H9 (cell line): Measurements from ENCODE around the gene ZNF440. TPM values are rescaled to one million over a fixed set of nuclear protein-coding genes. Genes with fewer than 3 reads are reported as not detected.
A peak's percentile ranks its signal among the peaks of the same experiment; 100 is the strongest.
"Not testable (repeated sequence)": the region's sequence is repeated elsewhere in the genome, so short reads cannot be mapped to it uniquely, and the experiment has no call there.

ENCODE experiments used
- DNase-seq: peaks from one replicate; pipeline ENCODE4 v3.0.0-alpha.2; 2017
- H2AFZ ChIP-seq: one replicate; pipeline ENCODE4 v1.6.1; 2013; ENCODE audit warnings: mild to moderate bottlenecking, low read length, control low read depth, moderate library complexity
- H2AK5ac ChIP-seq: 2 replicates; pipeline ENCODE4 v1.6.1; 2013; ENCODE audit warnings: low read length, control low read depth, mixed read lengths; ENCODE audit not compliant: insufficient read length
- H2BK120ac ChIP-seq: one replicate; pipeline ENCODE4 v1.6.1; 2013; ENCODE audit warnings: low read depth, mild to moderate bottlenecking, low read length, control low read depth, inconsistent platforms; ENCODE audit not compliant: poor library complexity, severe bottlenecking
- H2BK12ac ChIP-seq: 2 replicates; pipeline ENCODE4 v1.6.1; 2013; ENCODE audit warnings: low read length, control low read depth, mixed read lengths, low read depth; ENCODE audit not compliant: insufficient read length
- H2BK15ac ChIP-seq: 2 replicates; pipeline ENCODE4 v1.6.1; 2013; ENCODE audit warnings: low read depth, low read length, control low read depth
- H2BK20ac ChIP-seq: one replicate; pipeline ENCODE4 v1.6.1; 2013; ENCODE audit warnings: low read depth, mild to moderate bottlenecking, low read length, control low read depth, inconsistent platforms; ENCODE audit not compliant: poor library complexity, severe bottlenecking
- H2BK5ac ChIP-seq: 2 replicates; pipeline ENCODE4 v1.6.1; 2013; ENCODE audit warnings: low read length, control low read depth, mixed read lengths; ENCODE audit not compliant: insufficient read length
- H3K14ac ChIP-seq: 2 replicates; pipeline ENCODE4 v1.6.1; 2013; ENCODE audit warnings: low read length, control low read depth; ENCODE audit not compliant: insufficient read depth
- H3K18ac ChIP-seq: 2 replicates; pipeline ENCODE4 v1.6.1; 2013; ENCODE audit warnings: low read depth, mild to moderate bottlenecking, mixed read lengths, low read length, control low read depth; ENCODE audit not compliant: insufficient read length
- H3K23ac ChIP-seq: 2 replicates; pipeline ENCODE4 v1.6.1; 2013; ENCODE audit warnings: low read length, control low read depth, mixed read lengths, low read depth; ENCODE audit not compliant: insufficient read length
- H3K23me2 ChIP-seq: 2 replicates; pipeline ENCODE4 v1.6.1; 2013; ENCODE audit warnings: low read depth, mild to moderate bottlenecking, mixed read lengths, low read length, control low read depth; ENCODE audit not compliant: insufficient read length, poor library complexity, severe bottlenecking
- H3K27ac ChIP-seq: 2 replicates; pipeline ENCODE4 v1.5.1; 2013; ENCODE audit warnings: low read length, control low read depth, mixed read lengths, low read depth; ENCODE audit not compliant: insufficient read length
- H3K27me3 ChIP-seq: 2 replicates; pipeline ENCODE4 v1.6.1; 2013; ENCODE audit warnings: low read length, control low read depth, inconsistent platforms; ENCODE audit not compliant: insufficient read depth
- H3K4ac ChIP-seq: 2 replicates; pipeline ENCODE4 v1.6.1; 2013; ENCODE audit warnings: low read depth, mild to moderate bottlenecking, control low read depth, inconsistent platforms, low read length, moderate library complexity
- H3K4me1 ChIP-seq: 2 replicates; pipeline ENCODE4 v1.6.1; 2013; ENCODE audit warnings: low read length, control low read depth, inconsistent platforms; ENCODE audit not compliant: insufficient read depth
- H3K4me2 ChIP-seq: 2 replicates; pipeline ENCODE4 v1.6.1; 2013; ENCODE audit warnings: low read length, control low read depth, mixed read lengths; ENCODE audit not compliant: insufficient read length, insufficient read depth
- H3K56ac ChIP-seq: 2 replicates; pipeline ENCODE4 v1.6.1; 2013; ENCODE audit warnings: low read depth, mild to moderate bottlenecking, mixed read lengths, low read length, control low read depth; ENCODE audit not compliant: insufficient read length
- H3K79me1 ChIP-seq: 2 replicates; pipeline ENCODE4 v1.6.1; 2013; ENCODE audit warnings: low read depth, mild to moderate bottlenecking, moderate library complexity, low read length, control low read depth, inconsistent platforms; ENCODE audit not compliant: insufficient read depth, poor library complexity, severe bottlenecking
- H3K79me2 ChIP-seq: 2 replicates; pipeline ENCODE4 v1.6.1; 2013; ENCODE audit warnings: low read length, control low read depth, inconsistent platforms; ENCODE audit not compliant: insufficient read depth
- H3K9ac ChIP-seq: 2 replicates; pipeline ENCODE4 v1.6.1; 2013; ENCODE audit warnings: low read length, control low read depth, mixed read lengths; ENCODE audit not compliant: insufficient read length; ENCODE audit errors: extremely low read depth
- H3K9me3 ChIP-seq: one replicate; pipeline ENCODE4 v1.6.1; 2013; ENCODE audit warnings: low read depth, low read length, inconsistent platforms; ENCODE audit not compliant: control insufficient read depth
- H3T11ph ChIP-seq: one replicate; pipeline ENCODE4 v1.6.1; 2013; ENCODE audit warnings: mild to moderate bottlenecking, low read length, control low read depth, inconsistent platforms
- H4K20me1 ChIP-seq: one replicate; pipeline ENCODE4 v1.6.1; 2013; ENCODE audit not compliant: control insufficient read depth, insufficient read length, insufficient read depth
- H4K5ac ChIP-seq: 2 replicates; pipeline ENCODE4 v1.6.1; 2013; ENCODE audit warnings: low read depth, mild to moderate bottlenecking, mixed read lengths, low read length, control low read depth; ENCODE audit not compliant: insufficient read length
- H4K8ac ChIP-seq: replicated peaks from 2 replicates; pipeline ENCODE4 v1.6.1; 2013; ENCODE audit warnings: low read length, control low read depth, mixed read lengths, low read depth; ENCODE audit not compliant: insufficient read length
- H4K91ac ChIP-seq: 2 replicates; pipeline ENCODE4 v1.6.1; 2013; ENCODE audit warnings: low read depth, mild to moderate bottlenecking, moderate library complexity, mixed read lengths, low read length, control low read depth; ENCODE audit not compliant: insufficient read length
- H3K27ac Mint-ChIP-seq, 3 experiments: 2 replicates in 2 of 3; 3 replicates in 1 of 3; pipeline ENCODE4 v1.8.0; 2020 to 2021; ENCODE audit warnings: mixed read lengths in 3 of 3, mild to moderate bottlenecking in 1 of 3, moderate library complexity in 1 of 3
- H3K27me3 Mint-ChIP-seq: 2 replicates; pipeline ENCODE4 v1.8.0; 2021; ENCODE audit warnings: low read depth, mild to moderate bottlenecking, moderate library complexity, mixed read lengths
- H3K36me3 Mint-ChIP-seq, 3 experiments: 2 replicates in 2 of 3; 3 replicates in 1 of 3; pipeline ENCODE4 v1.8.0; 2020 to 2021; ENCODE audit warnings: low read depth in 3 of 3, mixed read lengths in 3 of 3; ENCODE audit not compliant: insufficient read depth in 1 of 3
- H3K4me1 Mint-ChIP-seq, 2 experiments: 2 replicates each; pipeline ENCODE4 v1.8.0; 2020; ENCODE audit warnings: mixed read lengths in 2 of 2
- H3K4me3 Mint-ChIP-seq, 2 experiments: 2 replicates in 1 of 2; 3 replicates in 1 of 2; pipeline ENCODE4 v1.8.0; 2020 to 2021; ENCODE audit warnings: mild to moderate bottlenecking in 2 of 2, mixed read lengths in 2 of 2, moderate library complexity in 1 of 2
- H3K9me3 Mint-ChIP-seq, 2 experiments: 2 replicates in 1 of 2; 3 replicates in 1 of 2; pipeline ENCODE4 v1.8.0; 2020; ENCODE audit warnings: mild to moderate bottlenecking in 2 of 2, mixed read lengths in 2 of 2, moderate library complexity in 1 of 2
- WGBS: extraction: QIAGEN DNeasy Blood & Tissue Kit; methylation state at CpG from one replicate; pipeline ENCODE4 v1.1.7; 2013; ENCODE audit warnings: missing lambda C conversion rate, low lambda C conversion rate, mixed read lengths; ENCODE audit not compliant: insufficient read length; ENCODE audit errors: extremely low coverage; 5-methylcytosine and 5-hydroxymethylcytosine counted together
- total RNA-seq: library from RNA; stranded (reverse); gene quantifications from 2 replicates; pipeline ENCODE4 v1.2.1, GENCODE V29; 2021
- TF ChIP-seq, protein P1 (sequence below): fragments of 200-600 bp; sonication (generic); conservative IDR thresholded peaks from 3 replicates; pipeline ENCODE4 v1.8.0; 2021; ENCODE audit warnings: antibody characterized with exemption, mild to moderate bottlenecking

Gene ZNF440
- total RNA-seq, 1 experiment from 2014 or later: 4.1 TPM

DNA sequence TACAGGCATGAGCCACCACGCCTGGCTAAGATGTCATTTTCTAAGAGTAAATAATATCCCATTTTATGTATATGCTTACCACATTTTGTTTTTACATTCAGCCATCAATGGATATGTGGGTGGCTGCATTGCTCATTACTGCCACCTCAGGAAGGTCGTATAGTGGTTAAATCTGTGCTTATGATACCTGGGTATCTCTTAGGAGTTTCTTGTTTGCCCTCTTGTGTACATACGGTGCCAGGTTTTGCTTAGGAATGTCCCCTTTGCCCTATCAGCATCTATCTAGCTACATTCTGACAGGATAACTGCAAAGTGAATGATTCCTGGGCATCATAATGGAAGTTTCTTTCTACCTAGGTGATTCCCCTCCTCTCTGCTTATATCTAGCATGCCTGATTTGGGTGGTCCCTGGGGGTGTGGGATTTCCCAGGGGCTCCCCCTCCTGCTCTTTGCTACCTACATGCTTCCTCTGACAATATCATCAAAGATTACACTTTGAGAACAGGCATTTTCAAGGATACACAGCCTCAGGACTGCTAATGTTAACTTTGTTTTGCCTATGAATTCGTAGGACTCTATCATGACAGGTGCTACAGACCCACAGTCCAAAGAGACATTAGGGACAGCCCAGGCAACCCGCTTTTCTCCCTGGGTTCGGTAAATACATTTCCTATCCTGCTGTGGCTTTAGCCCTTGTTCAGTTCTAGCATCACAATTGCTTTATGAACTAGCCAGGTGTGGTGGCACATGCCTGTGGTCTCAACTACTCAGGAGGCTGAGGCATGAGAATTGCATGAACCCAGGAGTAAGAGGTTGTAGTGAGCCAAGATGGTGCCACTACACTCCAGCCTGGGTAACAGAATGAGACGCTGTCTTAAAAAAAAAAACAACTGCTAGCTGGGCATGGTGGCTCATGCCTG is 15.1 kb downstream of the ZNF440 start:
- DNase-seq, H3K79me2 ChIP-seq, H3K27me3 Mint-ChIP-seq, H2AFZ ChIP-seq, H3K4me1 ChIP-seq, H3K9ac ChIP-seq, H3K4me2 ChIP-seq, H2BK12ac ChIP-seq, H3K79me1 ChIP-seq, H3K56ac ChIP-seq, H3K4ac ChIP-seq, H2AK5ac ChIP-seq, H2BK20ac ChIP-seq, H3K27me3 ChIP-seq, H3K23ac ChIP-seq, H3K4me3 Mint-ChIP-seq, H3T11ph ChIP-seq, H2BK5ac ChIP-seq, H4K91ac ChIP-seq, H4K8ac ChIP-seq, H2BK120ac ChIP-seq, H4K20me1 ChIP-seq, H4K5ac ChIP-seq, H3K14ac ChIP-seq, H3K27ac Mint-ChIP-seq, H2BK15ac ChIP-seq, H3K18ac ChIP-seq, H3K23me2 ChIP-seq, H3K27ac ChIP-seq, H3K4me1 Mint-ChIP-seq: not testable (repeated sequence)
- Mint-ChIP-seq H3K9me3 (peaks cover 50 to 73% of the 10 kb centered on the region in 2 experiments), H3K36me3 (peaks cover 48 to 69% (median 57%) of the 10 kb centered on the region in 3 experiments)
- peaks cover 21% of the 10 kb centered on the region for H3K9me3 ChIP-seq
- TF ChIP-seq, protein P1, sequence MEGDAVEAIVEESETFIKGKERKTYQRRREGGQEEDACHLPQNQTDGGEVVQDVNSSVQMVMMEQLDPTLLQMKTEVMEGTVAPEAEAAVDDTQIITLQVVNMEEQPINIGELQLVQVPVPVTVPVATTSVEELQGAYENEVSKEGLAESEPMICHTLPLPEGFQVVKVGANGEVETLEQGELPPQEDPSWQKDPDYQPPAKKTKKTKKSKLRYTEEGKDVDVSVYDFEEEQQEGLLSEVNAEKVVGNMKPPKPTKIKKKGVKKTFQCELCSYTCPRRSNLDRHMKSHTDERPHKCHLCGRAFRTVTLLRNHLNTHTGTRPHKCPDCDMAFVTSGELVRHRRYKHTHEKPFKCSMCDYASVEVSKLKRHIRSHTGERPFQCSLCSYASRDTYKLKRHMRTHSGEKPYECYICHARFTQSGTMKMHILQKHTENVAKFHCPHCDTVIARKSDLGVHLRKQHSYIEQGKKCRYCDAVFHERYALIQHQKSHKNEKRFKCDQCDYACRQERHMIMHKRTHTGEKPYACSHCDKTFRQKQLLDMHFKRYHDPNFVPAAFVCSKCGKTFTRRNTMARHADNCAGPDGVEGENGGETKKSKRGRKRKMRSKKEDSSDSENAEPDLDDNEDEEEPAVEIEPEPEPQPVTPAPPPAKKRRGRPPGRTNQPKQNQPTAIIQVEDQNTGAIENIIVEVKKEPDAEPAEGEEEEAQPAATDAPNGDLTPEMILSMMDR: 0 out of 3 replicates have a peak, but pooled peaks have one; percentile 27
- WGBS: no CpG with 5 or more reads among the region's 7 CpGs
